B cell (primary cell): ENCODE measurements around the gene TACR2.

Experiments used
- EZH2 ChIP-seq: IDR thresholded peaks from 2 replicates; pipeline ENCODE4 v1.6.1; 2012; ENCODE audit warnings: borderline replicate concordance, low read depth, mild to moderate bottlenecking, moderate library complexity, low read length; ENCODE audit not compliant: insufficient read depth, poor library complexity, severe bottlenecking
- TF ChIP-seq, protein P1 (sequence below): fragments of 200-600 bp; IDR thresholded peaks from one replicate; pipeline ENCODE4 v1.8.0; 2022; ENCODE audit warnings: antibody characterized with exemption, mild to moderate bottlenecking

DNA sequence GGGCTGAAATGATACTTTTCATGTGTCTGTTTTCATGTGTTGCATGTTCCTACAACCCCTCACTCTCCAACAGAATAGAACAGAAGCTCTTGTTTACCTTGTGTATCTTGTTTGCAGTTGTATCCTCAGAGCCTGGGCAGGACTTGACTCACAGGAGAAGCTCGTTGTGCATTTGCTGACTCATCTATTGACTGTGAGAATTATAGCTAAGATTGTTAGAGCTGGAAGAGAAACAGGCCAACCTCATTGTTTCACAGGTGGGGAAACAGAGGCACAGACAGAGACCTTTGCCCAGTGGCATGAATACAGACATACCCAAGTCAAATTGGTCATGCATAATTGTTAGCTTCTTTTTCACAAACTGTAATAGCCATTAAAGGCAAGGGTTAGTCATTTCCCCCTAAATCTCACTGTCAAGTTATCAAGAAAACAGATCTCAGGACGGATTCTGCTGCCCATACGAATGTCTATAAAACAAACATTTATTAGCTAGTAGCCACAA lies 30.0 kb upstream of the TACR2 start:
- no peak for TF ChIP-seq EZH2
- TF ChIP-seq, protein P1, sequence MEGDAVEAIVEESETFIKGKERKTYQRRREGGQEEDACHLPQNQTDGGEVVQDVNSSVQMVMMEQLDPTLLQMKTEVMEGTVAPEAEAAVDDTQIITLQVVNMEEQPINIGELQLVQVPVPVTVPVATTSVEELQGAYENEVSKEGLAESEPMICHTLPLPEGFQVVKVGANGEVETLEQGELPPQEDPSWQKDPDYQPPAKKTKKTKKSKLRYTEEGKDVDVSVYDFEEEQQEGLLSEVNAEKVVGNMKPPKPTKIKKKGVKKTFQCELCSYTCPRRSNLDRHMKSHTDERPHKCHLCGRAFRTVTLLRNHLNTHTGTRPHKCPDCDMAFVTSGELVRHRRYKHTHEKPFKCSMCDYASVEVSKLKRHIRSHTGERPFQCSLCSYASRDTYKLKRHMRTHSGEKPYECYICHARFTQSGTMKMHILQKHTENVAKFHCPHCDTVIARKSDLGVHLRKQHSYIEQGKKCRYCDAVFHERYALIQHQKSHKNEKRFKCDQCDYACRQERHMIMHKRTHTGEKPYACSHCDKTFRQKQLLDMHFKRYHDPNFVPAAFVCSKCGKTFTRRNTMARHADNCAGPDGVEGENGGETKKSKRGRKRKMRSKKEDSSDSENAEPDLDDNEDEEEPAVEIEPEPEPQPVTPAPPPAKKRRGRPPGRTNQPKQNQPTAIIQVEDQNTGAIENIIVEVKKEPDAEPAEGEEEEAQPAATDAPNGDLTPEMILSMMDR = no peak
